Liver (tissue), 9 donors: ENCODE data around the gene MCMBP. TPM values are rescaled to one million over a fixed set of nuclear protein-coding genes. Genes with fewer than 3 reads are reported as not detected.
"Not testable (repeated sequence)": the region's sequence is repeated elsewhere in the genome, so short reads cannot be mapped to it uniquely, and the experiment has no call there.

Source experiments
- DNase-seq: peaks from one replicate; pipeline ENCODE4 v3.0.0-alpha.2; 2017; ENCODE audit warnings: low spot score
- H3K27ac ChIP-seq, 2 donors: one replicate each; pipeline ENCODE4 v1.7.0; 2013; ENCODE audit warnings: inconsistent platforms in 2 of 2, low read length in 2 of 2, control low read depth in 1 of 2, low read depth in 1 of 2, mild to moderate bottlenecking in 1 of 2
- H3K27me3 ChIP-seq, 4 donors: one replicate each; pipeline versions ENCODE4 v1.6.1 to v1.7.0; 2013; ENCODE audit warnings: low read length in 3 of 4, inconsistent platforms in 1 of 4, mild to moderate bottlenecking in 1 of 4, moderate library complexity in 1 of 4; ENCODE audit not compliant: control insufficient read depth in 4 of 4, insufficient read depth in 4 of 4
- H3K36me3 ChIP-seq, 4 donors: one replicate each; pipeline versions ENCODE4 v1.6.1 to v1.7.0; 2013; ENCODE audit warnings: low read length in 3 of 4, mild to moderate bottlenecking in 3 of 4, low read depth in 1 of 4, moderate library complexity in 1 of 4; ENCODE audit not compliant: control insufficient read depth in 4 of 4, insufficient read depth in 3 of 4
- H3K4me1 ChIP-seq, 4 donors: one replicate each; pipeline versions ENCODE4 v1.6.1 to v1.7.0; 2013; ENCODE audit warnings: low read length in 3 of 4, mild to moderate bottlenecking in 3 of 4, moderate library complexity in 1 of 4; ENCODE audit not compliant: control insufficient read depth in 4 of 4, insufficient read depth in 4 of 4
- H3K4me3 ChIP-seq, 3 donors: one replicate each; pipeline versions ENCODE4 v1.6.1 to v1.7.0; 2013; ENCODE audit warnings: low read length in 3 of 3, control low read depth in 1 of 3, low read depth in 1 of 3, mild to moderate bottlenecking in 1 of 3
- H3K9ac ChIP-seq, 2 donors: one replicate each; pipeline ENCODE4 v1.7.0; 2013; ENCODE audit warnings: low read length in 2 of 2, mild to moderate bottlenecking in 2 of 2, moderate library complexity in 2 of 2, control low read depth in 1 of 2, low read depth in 1 of 2
- H3K9me3 ChIP-seq, 4 donors: one replicate each; pipeline versions ENCODE4 v1.6.1 to v1.7.0; 2013; ENCODE audit warnings: low read length in 3 of 4; ENCODE audit not compliant: control insufficient read depth in 4 of 4
- WGBS: extraction: QIAGEN DNeasy Blood & Tissue Kit; methylation state at CpG from one replicate; pipeline ENCODE4 v1.1.7; 2013; 5-methylcytosine and 5-hydroxymethylcytosine counted together
- polyA plus RNA-seq, 2 donors: library from polyadenylated mRNA; stranded (reverse) in 1 of 2; unstranded in 1 of 2; fragments of 200-250 nt in 1 of 2; fragments of >200 nt in 1 of 2; fragmentation: Nextera tagmentation in 1 of 2; extraction: Ambion mirVana in 1 of 2; gene quantifications; one replicate each; pipeline versions ENCODE4 v1.2.1 to v1.2.3, GENCODE V29; 2013 to 2015
- total RNA-seq, 2 donors: library from RNA; depleted of rRNA; stranded (reverse); fragments of >200 nt; gene quantifications; one replicate each; pipeline ENCODE4 v1.2.3, GENCODE V29; 2014
- donor health status: healthy.
- donor health status: healthy.
- donor health status: healthy.
- donor health status: healthy.
- donor health status: healthy.

Gene MCMBP
- total and polyA plus RNA-seq, 4 donors = 6.1 to 23.2 (median 17.3) TPM

DNA sequence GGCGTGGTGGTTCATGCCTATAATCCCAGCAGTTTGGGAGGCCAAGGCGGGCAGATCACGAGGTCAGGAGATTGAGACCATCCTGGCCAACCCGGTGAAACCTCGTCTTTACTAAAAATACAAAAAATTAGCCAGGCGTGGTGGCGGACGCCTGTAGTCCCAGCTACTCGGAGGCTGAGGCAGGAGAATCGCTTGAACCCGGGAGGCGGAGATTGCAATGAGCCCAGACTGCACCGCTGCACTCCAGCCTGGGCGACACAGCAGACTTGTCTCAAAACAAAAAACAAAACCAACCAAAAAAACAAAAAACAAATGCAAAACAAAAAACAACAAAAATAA, 19.2 kb upstream of the MCMBP start:
- not testable (repeated sequence) for DNase-seq, H3K9me3 ChIP-seq, H3K27me3 ChIP-seq, H3K36me3 ChIP-seq
- H3K9ac ChIP-seq = peak overlapping the region; percentile 0 to 85
- H3K4me1 ChIP-seq = peaks cover 9 to 37% (median 32%) of the 10 kb centered on the region in 4 donors
- 59% methylated on average over 14 of the region's 14 CpGs for WGBS
- H3K4me3 ChIP-seq = peak overlapping the region; percentile 68 to 97 (median 88)
- H3K27ac ChIP-seq = peak overlapping the region in 1 of 2 donors; percentile 63

DNA sequence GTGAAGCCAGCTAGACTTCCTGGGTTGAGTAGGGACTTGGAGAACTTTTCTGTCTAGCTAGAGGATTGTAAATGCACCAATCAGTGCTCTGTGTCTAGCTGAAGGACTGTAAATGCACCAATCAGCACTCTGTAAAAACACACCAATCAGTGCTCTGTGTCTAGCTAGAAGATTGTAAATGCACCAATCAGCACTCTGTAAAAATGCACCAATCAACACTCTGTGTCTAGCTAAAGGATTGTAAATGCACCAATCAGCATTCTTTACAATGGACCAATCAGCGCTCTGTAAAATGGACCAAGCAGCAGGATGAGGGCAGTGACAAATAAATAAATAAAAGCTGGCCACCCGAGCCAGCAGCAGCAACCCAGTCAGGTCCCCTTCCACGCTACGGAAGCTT, 17.7 kb upstream of the MCMBP start:
- DNase-seq, H3K4me3 ChIP-seq, H3K27ac ChIP-seq, H3K36me3 ChIP-seq, H3K27me3 ChIP-seq, H3K9me3 ChIP-seq, H3K9ac ChIP-seq: not testable (repeated sequence)
- 97% methylated on average over 4 of the region's 4 CpGs for WGBS
- peaks cover 7 to 22% (median 17%) of the 10 kb centered on the region in 4 donors for H3K4me1 ChIP-seq

DNA sequence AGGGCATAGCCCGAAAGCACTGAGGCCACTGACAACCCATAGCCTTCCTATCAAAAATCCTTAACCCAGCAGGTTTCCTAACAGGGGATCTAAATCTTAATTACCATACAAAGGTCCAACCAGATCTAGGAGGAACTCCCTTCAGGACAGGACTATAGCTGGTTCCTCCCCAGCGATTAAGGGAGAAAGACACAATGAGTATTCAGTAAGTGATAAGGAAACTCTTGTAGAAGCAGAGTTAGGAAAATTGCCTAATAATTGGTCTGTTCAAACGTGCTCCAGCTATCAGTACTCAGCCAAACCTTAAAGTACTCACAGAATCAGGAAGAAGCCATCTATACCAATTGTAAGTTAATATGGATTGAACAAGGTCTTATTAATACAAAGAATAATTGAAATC, 16.6 kb upstream of the MCMBP start:
- H3K36me3 ChIP-seq, H3K9ac ChIP-seq, H3K27me3 ChIP-seq, H3K9me3 ChIP-seq, DNase-seq, H3K4me3 ChIP-seq, H3K27ac ChIP-seq: not testable (repeated sequence)
- WGBS = 54% methylated on average over 3 of the region's 3 CpGs
- peaks cover 7 to 16% (median 12%) of the 10 kb centered on the region in 4 donors for H3K4me1 ChIP-seq

DNA sequence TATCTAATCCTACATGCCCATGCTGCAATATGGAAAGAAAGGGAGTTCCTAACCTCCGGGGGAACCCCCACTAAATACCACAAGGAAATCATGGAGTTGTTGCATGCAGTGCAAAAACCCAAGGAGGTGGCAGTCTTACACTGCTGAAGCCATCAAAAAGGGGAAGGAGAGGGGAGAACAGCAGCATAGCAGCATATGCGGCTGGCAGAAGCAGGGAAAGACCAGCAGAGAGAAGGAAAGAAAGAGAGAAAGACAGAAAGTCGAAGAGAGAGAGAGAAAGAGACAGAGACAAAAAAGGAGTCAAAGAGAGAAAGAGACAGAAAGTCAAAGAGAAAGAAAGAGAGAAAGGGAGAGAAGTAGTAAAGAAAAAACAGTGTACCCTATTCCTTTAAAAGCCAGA, 16.1 kb upstream of the MCMBP start:
- peaks cover 4 to 11% (median 8%) of the 10 kb centered on the region in 4 donors for H3K4me1 ChIP-seq
- 81% methylated on average over 3 of the region's 3 CpGs for WGBS
- not testable (repeated sequence) for DNase-seq, H3K27me3 ChIP-seq, H3K4me3 ChIP-seq, H3K27ac ChIP-seq, H3K36me3 ChIP-seq, H3K9me3 ChIP-seq, H3K9ac ChIP-seq

DNA sequence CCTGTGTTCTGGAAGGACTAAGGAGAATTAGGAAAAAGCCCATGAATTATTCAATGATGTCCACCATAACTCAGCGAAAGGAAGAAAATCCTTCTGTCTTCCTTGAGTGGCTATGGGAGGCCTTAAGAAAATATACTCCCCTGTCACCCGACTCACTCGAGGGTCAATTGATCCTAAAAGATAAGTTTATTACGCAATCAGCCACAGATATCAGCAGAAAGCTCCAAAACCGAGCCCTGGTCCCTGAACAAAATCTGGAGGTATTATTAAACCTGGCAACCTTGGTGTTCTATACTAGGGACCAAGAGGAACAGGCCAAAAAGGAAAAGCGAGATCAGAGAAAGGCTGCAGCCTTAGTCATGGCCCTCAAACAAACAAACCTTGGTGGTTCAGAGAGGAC, 13.4 kb upstream of the MCMBP start:
- not testable (repeated sequence) for H3K27me3 ChIP-seq, H3K9me3 ChIP-seq, H3K4me1 ChIP-seq, DNase-seq, H3K4me3 ChIP-seq, H3K36me3 ChIP-seq, H3K27ac ChIP-seq, H3K9ac ChIP-seq
- WGBS = 76% methylated on average over 6 of the region's 6 CpGs

DNA sequence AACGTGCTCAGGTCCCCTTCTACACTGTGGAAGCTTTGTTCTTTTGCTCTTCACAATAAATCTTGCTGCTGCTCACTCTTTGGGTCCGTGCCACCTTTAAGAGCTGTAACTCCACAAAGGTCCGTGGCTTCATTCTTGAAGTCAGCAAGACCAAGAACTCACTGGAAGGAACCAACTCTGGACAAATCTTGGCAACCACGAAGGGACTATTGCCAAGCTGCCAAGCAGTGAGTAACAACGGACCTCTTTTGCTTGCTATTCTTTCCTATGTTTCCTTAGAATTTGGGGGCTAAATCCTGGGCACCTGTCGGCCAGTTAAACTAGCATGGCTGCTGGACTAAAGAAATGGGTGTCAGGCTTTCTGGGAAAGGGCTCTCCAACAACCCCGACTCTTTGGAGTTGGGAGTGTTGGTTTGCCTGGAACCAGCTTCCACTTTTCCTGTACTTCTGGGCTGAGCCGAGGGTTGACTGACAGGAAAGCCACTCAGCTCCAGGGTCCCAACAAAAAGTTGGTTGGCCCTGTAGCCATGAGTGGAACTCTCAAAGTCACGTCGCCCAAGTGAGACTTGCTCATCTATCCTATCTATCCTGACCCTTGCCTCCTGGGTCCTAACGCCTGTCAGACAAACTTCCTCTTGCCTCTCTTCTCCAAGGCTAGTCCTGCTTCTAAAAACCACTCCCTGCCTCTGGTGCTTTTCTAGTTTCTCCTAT, 11.4 kb upstream of the MCMBP start:
- H3K36me3 ChIP-seq, H3K4me3 ChIP-seq, H3K9ac ChIP-seq, DNase-seq, H3K9me3 ChIP-seq, H3K27me3 ChIP-seq, H3K27ac ChIP-seq, H3K4me1 ChIP-seq: not testable (repeated sequence)
- 89% methylated on average over 11 of the region's 11 CpGs for WGBS
